SK-N-SH (cell line): ENCODE data around the gene NADSYN1. TPM values are rescaled to one million over a fixed set of nuclear protein-coding genes. Genes with fewer than 3 reads are reported as not detected.

Experiments used
- CTCF ChIA-PET: fragments of 300-600, 350-600 bp; formaldehyde crosslinking; extraction: SDS; loops from one replicate; lab custom pipeline; 2021; lab: Yijun Ruan, JAX
- POLR2A ChIA-PET: fragments of 350-600 bp; sonication (Branson Sonifier 250); formaldehyde crosslinking; extraction: SDS; loops from one replicate; lab custom pipeline; 2020; ENCODE audit warnings: antibody characterized with exemption, inconsistent platforms; lab: Yijun Ruan, JAX
- DNase-seq: peaks from one replicate; pipeline ENCODE4 v3.0.0; 2012
- H2AFZ ChIP-seq: fragments of 200-600 bp; sonication (generic); 2 replicates; pipeline ENCODE4 v1.8.1; 2016; ENCODE audit warnings: antibody characterized with exemption, mild to moderate bottlenecking, low read depth
- H3F3A ChIP-seq: fragments of 200-600 bp; sonication (generic); replicated peaks from 2 replicates; pipeline ENCODE3; 2016; ENCODE audit warnings: antibody characterized with exemption, mild to moderate bottlenecking; ENCODE audit not compliant: insufficient read depth
- H3K27ac ChIP-seq, 2 experiments: fragments of 200-500 bp in 1 of 2; fragments of 200-600 bp in 1 of 2; sonication (Bioruptor generic) in 1 of 2; sonication (generic), shearing (Covaris generic) in 1 of 2; 2 replicates each; pipeline versions ENCODE4 v1.5.1 to v1.6.1; 2014 to 2016; ENCODE audit warnings: low read depth in 2 of 2, inconsistent platforms in 1 of 2, low read length in 1 of 2, mild to moderate bottlenecking in 1 of 2, mixed read lengths in 1 of 2
- H3K27me3 ChIP-seq: fragments of 200-600 bp; sonication (generic), shearing (Covaris generic); 2 replicates; pipeline ENCODE4 v1.6.1; 2016; ENCODE audit warnings: mixed run types; ENCODE audit not compliant: insufficient read depth
- H3K36me3 ChIP-seq, 2 experiments: fragments of 200-500 bp in 1 of 2; fragments of 200-600 bp in 1 of 2; sonication (Bioruptor generic) in 1 of 2; sonication (generic) in 1 of 2; replicated peaks in 1 of 2; 2 replicates each; pipeline versions ENCODE3 to v1.5.1; 2014 to 2016; ENCODE audit warnings: low read length in 1 of 2, mild to moderate bottlenecking in 1 of 2; ENCODE audit not compliant: insufficient read depth in 2 of 2, control insufficient read depth in 1 of 2
- H3K4me1 ChIP-seq, 2 experiments: fragments of 200-500 bp in 1 of 2; fragments of 200-600 bp in 1 of 2; sonication (Bioruptor generic) in 1 of 2; sonication (generic), shearing (Covaris generic) in 1 of 2; 2 replicates each; pipeline versions ENCODE4 v1.5.1 to v1.6.1; 2014 to 2016; ENCODE audit warnings: low read depth in 1 of 2, low read length in 1 of 2, mixed run types in 1 of 2; ENCODE audit not compliant: insufficient read depth in 2 of 2, control insufficient read depth in 1 of 2
- H3K4me2 ChIP-seq: fragments of 200-600 bp; sonication (generic), shearing (Covaris generic); 2 replicates; pipeline ENCODE4 v1.6.1; 2017; ENCODE audit warnings: mixed run types
- H3K4me3 ChIP-seq, 2 experiments: fragments of 200-500 bp in 1 of 2; fragments of 200-600 bp in 1 of 2; sonication (Bioruptor generic) in 1 of 2; sonication (generic), shearing (Covaris generic) in 1 of 2; 2 replicates each; pipeline versions ENCODE4 v1.5.1 to v1.8.1; 2014 to 2016; ENCODE audit warnings: low read depth in 2 of 2, inconsistent platforms in 1 of 2, low read length in 1 of 2, mild to moderate bottlenecking in 1 of 2, mixed read lengths in 1 of 2, moderate library complexity in 1 of 2
- H3K79me2 ChIP-seq: fragments of 200-600 bp; sonication (generic); 2 replicates; pipeline ENCODE4 v1.8.1; 2017; ENCODE audit warnings: mild to moderate bottlenecking; ENCODE audit not compliant: insufficient read depth
- H3K9ac ChIP-seq: fragments of 200-600 bp; sonication (generic); 2 replicates; pipeline ENCODE4 v1.6.1; 2017; ENCODE audit warnings: mixed run types
- H3K9me2 ChIP-seq: fragments of 200-600 bp; sonication (generic); 2 replicates; pipeline ENCODE4 v1.6.1; 2017; ENCODE audit warnings: mixed run types
- H3K9me3 ChIP-seq: fragments of 200-600 bp; sonication (generic); 2 replicates; pipeline ENCODE4 v1.6.1; 2017; ENCODE audit warnings: mixed run types, mild to moderate bottlenecking, moderate library complexity
- H4K20me1 ChIP-seq: fragments of 200-600 bp; sonication (generic); 2 replicates; pipeline ENCODE4 v1.6.1; 2017; ENCODE audit warnings: mild to moderate bottlenecking, mixed run types; ENCODE audit not compliant: insufficient read depth
- EP300 ChIP-seq, 2 experiments: IDR thresholded peaks; 2 replicates each; pipeline versions ENCODE4 v1.4.0 to v1.6.1; 2012; ENCODE audit warnings: borderline replicate concordance in 1 of 2, low read depth in 1 of 2, low read length in 1 of 2
- EZH2phosphoT487 ChIP-seq: fragments of 200-600 bp; sonication (generic); IDR thresholded peaks from 2 replicates; pipeline ENCODE4 v1.6.1; 2017; ENCODE audit warnings: low read depth, mixed run types, mild to moderate bottlenecking, antibody characterized with exemption, moderate library complexity, borderline replicate concordance
- FOXJ3 ChIP-seq: sonication (generic); formaldehyde crosslinking; IDR thresholded peaks from 2 replicates; pipeline ENCODE4 v1.5.1; 2020; ENCODE audit warnings: mild to moderate bottlenecking, missing genetic modification reagents
- FOXM1 ChIP-seq: IDR thresholded peaks from 2 replicates; pipeline ENCODE4 v1.4.0; 2012; ENCODE audit warnings: low read depth, mild to moderate bottlenecking
- MAX ChIP-seq: IDR thresholded peaks from 2 replicates; pipeline ENCODE4 v1.4.0; 2012; ENCODE audit warnings: low read depth
- MXI1 ChIP-seq: IDR thresholded peaks from 2 replicates; pipeline ENCODE4 v1.6.1; 2012; ENCODE audit warnings: mild to moderate bottlenecking, low read depth, low read length, improper control_type of control experiment
- NRF1 ChIP-seq: IDR thresholded peaks from 2 replicates; pipeline ENCODE4 v1.6.1; 2012; ENCODE audit warnings: low read depth, mild to moderate bottlenecking, low read length
- RCOR1 ChIP-seq: fragments of 150-350 bp; IDR thresholded peaks from 2 replicates; pipeline ENCODE4 v1.6.1; 2017; ENCODE audit warnings: antibody characterized with exemption, low read length
- RXRA ChIP-seq: IDR thresholded peaks from 2 replicates; pipeline ENCODE4 v1.4.0; 2012; ENCODE audit warnings: low read depth, mild to moderate bottlenecking, borderline replicate concordance
- SIN3A ChIP-seq: IDR thresholded peaks from 2 replicates; pipeline ENCODE4 v1.6.1; 2012; ENCODE audit warnings: low read depth, mild to moderate bottlenecking, low read length, moderate library complexity, borderline replicate concordance
- SMC3 ChIP-seq: IDR thresholded peaks from 2 replicates; pipeline ENCODE4 v1.6.1; 2012; ENCODE audit warnings: low read depth, low read length, improper control_type of control experiment
- TAF1 ChIP-seq: IDR thresholded peaks from 2 replicates; pipeline ENCODE4 v1.6.1; 2012; ENCODE audit warnings: low read depth, mild to moderate bottlenecking, low read length, moderate library complexity, borderline replicate concordance
- TCF12 ChIP-seq: IDR thresholded peaks from 2 replicates; pipeline ENCODE4 v1.4.0; 2012
- TEAD4 ChIP-seq: IDR thresholded peaks from 2 replicates; pipeline ENCODE4 v1.4.0; 2012; ENCODE audit warnings: mild to moderate bottlenecking, borderline replicate concordance; ENCODE audit not compliant: insufficient read depth
- USF1 ChIP-seq: IDR thresholded peaks from 2 replicates; pipeline ENCODE4 v1.4.0; 2012; ENCODE audit warnings: low read depth, borderline replicate concordance
- WGBS: methylation state at CpG from one replicate; pipeline ENCODE4 v1.1.6; 2017; ENCODE audit warnings: low lambda C conversion rate; 5-methylcytosine and 5-hydroxymethylcytosine counted together
- polyA plus RNA-seq, 3 experiments: library from polyadenylated mRNA; depleted of rRNA; stranded (reverse); fragments of >200 nt; gene quantifications; 2 replicates each; pipeline ENCODE4 v1.2.3, GENCODE V29; 2012

NADSYN1 gene
- polyA plus RNA-seq, 1 of the 3 experiments (the other 2 are of a cell fraction): 62.5 TPM

- no peak overlapping the region for H3K27ac ChIP-seq
- no peaks in the 10 kb centered on the region for H3K9me3 ChIP-seq
- 89% methylated on average over 18 of the region's 23 CpGs for WGBS
- peaks cover 17 to 47% of the 10 kb centered on the region in 2 experiments for H3K36me3 ChIP-seq
- no peaks in the 10 kb centered on the region for H3K9me2 ChIP-seq
- no peak for DNase-seq
- H3K4me1 ChIP-seq: peaks cover 8 to 18% of the 10 kb centered on the region in 2 experiments; a peak in 3 of 4 replicates
- H2AFZ ChIP-seq: no peak overlapping the region
- TF ChIP-seq EZH2phosphoT487 (no peak), FOXM1 (no peak), NRF1 (no peak), SMC3 (no peak), EP300 (IDR thresholded peaks at IDR 0.05; ENCODE audit: borderline replicate concordance in 1 of 2, low read depth in 1 of 2, low read length in 1 of 2) (no peak), RXRA (no peak), RCOR1 (no peak), TAF1 (no peak), TCF12 (no peak)
- H3K4me2 ChIP-seq: no peak overlapping the region
- ChIA-PET CTCF (interaction anchor here (1.5 kb wide), 1 partner anchor 96 kb away, joined by 5 read pairs; no protein-coding TSS in a partner anchor), POLR2A (no interaction called here)
- no peak overlapping the region for H3K9ac ChIP-seq
- no peak overlapping the region for H3K4me3 ChIP-seq
- H3F3A ChIP-seq: peaks cover 3% of the 10 kb centered on the region
- H3K27me3 ChIP-seq: no peaks in the 10 kb centered on the region
- no peaks in the 10 kb centered on the region for H4K20me1 ChIP-seq
- H3K79me2 ChIP-seq: no peaks in the 10 kb centered on the region
Observed at GRCh38 chr11:71484248-71485062, 31.5 kb downstream of the NADSYN1 start.

- H3K27ac ChIP-seq: no peak overlapping the region
- H3K9me3 ChIP-seq: no peaks in the 10 kb centered on the region
- no peak overlapping the region for H3K4me2 ChIP-seq
- TF ChIP-seq FOXJ3 (no peak), MXI1 (no peak), EZH2phosphoT487 (no peak), NRF1 (no peak), TCF12 (no peak), RXRA (no peak), USF1 (no peak), TEAD4 (no peak), FOXM1 (no peak), MAX (no peak), SIN3A (no peak)
- peaks cover 3% of the 10 kb centered on the region for H3F3A ChIP-seq
- H3K4me1 ChIP-seq: peaks cover 10 to 18% of the 10 kb centered on the region in 2 experiments; a peak in 3 of 4 replicates
- CTCF ChIA-PET: no interaction called here
- no peaks in the 10 kb centered on the region for H3K9me2 ChIP-seq
- H3K36me3 ChIP-seq: peaks cover 17 to 47% of the 10 kb centered on the region in 2 experiments
- no peak overlapping the region for H3K9ac ChIP-seq
- no peaks in the 10 kb centered on the region for H3K79me2 ChIP-seq
- no peak for DNase-seq
- H2AFZ ChIP-seq: no peak overlapping the region
- POLR2A ChIA-PET: no interaction called here
- H3K4me3 ChIP-seq: no peak overlapping the region
- WGBS: 92% methylated on average over 5 of the region's 6 CpGs
- H4K20me1 ChIP-seq: no peaks in the 10 kb centered on the region
- H3K27me3 ChIP-seq: no peaks in the 10 kb centered on the region
Observed at GRCh38 chr11:71485063-71485399, 32.0 kb downstream of the NADSYN1 start.
